ENCODE measurements around the gene CACNG4.
"Not testable (repeated sequence)": the region's sequence is repeated elsewhere in the genome, so short reads cannot be mapped to it uniquely, and the experiment has no call there.

CACNG4 gene

GRCh38 chr17:66964930-66965800 lies 658 bp downstream of the CACNG4 start:
- no peak for DNase-seq (ENCODE audit: low read depth)

GRCh38 chr17:66965801-66966262 lies 1.3 kb downstream of the CACNG4 start:
- no peak for DNase-seq (ENCODE audit: low read depth)

- no peak for DNase-seq (ENCODE audit: low read depth)
Measured at GRCh38 chr17:66966298-66966697, 1.8 kb downstream of the CACNG4 start.

- no peak for DNase-seq (ENCODE audit: low read depth)
Measured at GRCh38 chr17:66966704-66967418, 2.4 kb downstream of the CACNG4 start.

GRCh38 chr17:66967837-66968543 lies 3.5 kb downstream of the CACNG4 start:
- DNase-seq (ENCODE audit: low read depth), result no peak

GRCh38 chr17:66968916-66969315 lies 4.4 kb downstream of the CACNG4 start:
- no peak for DNase-seq (ENCODE audit: low read depth)

- DNase-seq (ENCODE audit: low read depth), result no peak
Measured at GRCh38 chr17:66970140-66970539, 5.6 kb downstream of the CACNG4 start.

GRCh38 chr17:66970797-66971196 lies 6.3 kb downstream of the CACNG4 start:
- no peak for DNase-seq (ENCODE audit: low read depth)

- DNase-seq (ENCODE audit: low read depth), result no peak
Measured at GRCh38 chr17:66971264-66971663, 6.8 kb downstream of the CACNG4 start.

- no peak for DNase-seq (ENCODE audit: low read depth)
Measured at GRCh38 chr17:66971730-66972441, 7.4 kb downstream of the CACNG4 start.

- DNase-seq (ENCODE audit: low read depth), result not testable (repeated sequence)
Measured at GRCh38 chr17:66972442-66972830, 7.9 kb downstream of the CACNG4 start.

GRCh38 chr17:66975188-66975587 lies 10.7 kb downstream of the CACNG4 start:
- DNase-seq (ENCODE audit: low read depth), result no peak

GRCh38 chr17:66975614-66976378 lies 11.3 kb downstream of the CACNG4 start:
- DNase-seq (ENCODE audit: low read depth), result no peak

- DNase-seq (ENCODE audit: low read depth), result no peak
Measured at GRCh38 chr17:66976379-66976663, 11.8 kb downstream of the CACNG4 start.

GRCh38 chr17:66976781-66977201 lies 12.3 kb downstream of the CACNG4 start:
- no peak for DNase-seq (ENCODE audit: low read depth)

GRCh38 chr17:66978514-66979061 lies 14.1 kb downstream of the CACNG4 start:
- no peak for DNase-seq (ENCODE audit: low read depth)

- DNase-seq (ENCODE audit: low read depth), result no peak
Measured at GRCh38 chr17:66980896-66981295, 16.4 kb downstream of the CACNG4 start.

GRCh38 chr17:66981983-66982508 lies 17.5 kb downstream of the CACNG4 start:
- no peak for DNase-seq (ENCODE audit: low read depth)

GRCh38 chr17:66983414-66984021 lies 19.0 kb downstream of the CACNG4 start:
- no peak for DNase-seq (ENCODE audit: low read depth)

- no peak for DNase-seq (ENCODE audit: low read depth)
Measured at GRCh38 chr17:66984730-66985129, 20.2 kb downstream of the CACNG4 start.

Data from activated T-cell treated with anti-CD3 and anti-CD28 coated beads for 1 hour (primary cell).